AG09309 (cell line): Measurements from ENCODE around the gene GAMT.
"Not testable (repeated sequence)": the region's sequence is repeated elsewhere in the genome, so short reads cannot be mapped to it uniquely, and the experiment has no call there.

ENCODE experiments used
- DNase-seq: peaks from one replicate; pipeline ENCODE4 v3.0.0-alpha.2; 2010; ENCODE audit warnings: low read depth
- H3K4me3 ChIP-seq: 2 replicates; pipeline ENCODE4 v1.5.1; 2011; ENCODE audit warnings: mild to moderate bottlenecking, low read depth, low read length, moderate library complexity; ENCODE audit not compliant: control insufficient read depth
- CTCF ChIP-seq: IDR thresholded peaks from 2 replicates; pipeline ENCODE4 v1.5.1; 2011; ENCODE audit warnings: mild to moderate bottlenecking, low read depth, low read length, inconsistent platforms; ENCODE audit not compliant: insufficient read depth, control insufficient read depth; ENCODE audit errors: missing control alignments

The GAMT gene

GRCh38 chr19:1422943-1423342, 21.6 kb upstream of the GAMT start:
- no peak overlapping the region for H3K4me3 ChIP-seq
- TF ChIP-seq CTCF = no peak
- no peak for DNase-seq

GRCh38 chr19:1422360-1422759, 21.0 kb upstream of the GAMT start:
- no peak overlapping the region for H3K4me3 ChIP-seq
- no peak for TF ChIP-seq CTCF
- DNase-seq = no peak

- H3K4me3 ChIP-seq = no peak overlapping the region
- no peak for TF ChIP-seq CTCF
- no peak for DNase-seq
Measured at GRCh38 chr19:1421958-1422305, 20.6 kb upstream of the GAMT start.

- no peak for DNase-seq
- TF ChIP-seq CTCF = no peak
- no peak overlapping the region for H3K4me3 ChIP-seq
Measured at GRCh38 chr19:1421218-1421957, 20.0 kb upstream of the GAMT start.

GRCh38 chr19:1420590-1420989, 19.2 kb upstream of the GAMT start:
- H3K4me3 ChIP-seq = no peak overlapping the region
- TF ChIP-seq CTCF = no peak

GRCh38 chr19:1420085-1420484, 18.7 kb upstream of the GAMT start:
- DNase-seq, H3K4me3 ChIP-seq: not testable (repeated sequence)

More at GRCh38 chr19:1420590-1420989, 19.2 kb upstream of the GAMT start:
- DNase-seq = no peak

- no peak for DNase-seq
- no peak for TF ChIP-seq CTCF
- H3K4me3 ChIP-seq = no peak overlapping the region
Measured at GRCh38 chr19:1418951-1419738, 17.8 kb upstream of the GAMT start.
